GM12878 (cell line): ENCODE results near the gene ALPP.

Experiments used
- ASH2L ChIP-seq: fragments of 300-600, 200-600 bp; sonication (generic); IDR thresholded peaks from 2 replicates; pipeline ENCODE4 v1.6.1; 2017; ENCODE audit warnings: low read depth, mild to moderate bottlenecking, borderline replicate concordance
- SIN3A ChIP-seq: IDR thresholded peaks from 2 replicates; pipeline ENCODE4 v1.6.1; 2012; ENCODE audit warnings: low read depth, low read length, improper control_type of control experiment
- SMC3 ChIP-seq: IDR thresholded peaks from 2 replicates; pipeline ENCODE4 v1.6.1; 2011; ENCODE audit warnings: low read length, improper control_type of control experiment, borderline replicate concordance
- TF ChIP-seq, protein P1 (sequence below): fragments of 450-650 bp; IDR thresholded peaks from 2 replicates; pipeline ENCODE4 v1.6.1; 2017; ENCODE audit warnings: borderline replicate concordance
- TF ChIP-seq, protein P2 (sequence below): IDR thresholded peaks from 2 replicates; pipeline ENCODE4 v1.6.1; 2011; ENCODE audit warnings: low read depth, mild to moderate bottlenecking, low read length, moderate library complexity, borderline replicate concordance; ENCODE audit errors: extremely low read depth

DNA sequence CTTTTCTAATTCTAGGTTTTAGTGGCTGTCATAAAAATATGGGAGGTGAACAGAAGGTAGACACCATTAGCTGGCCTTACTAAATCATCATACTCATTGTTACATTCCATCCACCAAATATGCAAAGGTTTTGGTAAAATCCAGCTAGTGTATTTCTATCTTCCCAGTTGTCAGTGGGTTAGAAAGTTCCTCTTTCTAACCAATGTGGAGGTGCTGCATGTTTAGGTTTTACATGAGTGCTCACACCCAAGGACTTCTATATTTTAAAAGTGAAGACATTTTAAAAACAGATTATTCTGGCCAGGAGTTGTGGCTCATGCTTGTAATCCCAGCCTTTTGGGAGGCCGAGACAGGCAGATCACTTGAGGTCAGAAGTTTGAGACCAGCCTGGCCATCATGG lies 5.9 kb downstream of the ALPP start:
- no peak for TF ChIP-seq ASH2L
- TF ChIP-seq, protein P1, sequence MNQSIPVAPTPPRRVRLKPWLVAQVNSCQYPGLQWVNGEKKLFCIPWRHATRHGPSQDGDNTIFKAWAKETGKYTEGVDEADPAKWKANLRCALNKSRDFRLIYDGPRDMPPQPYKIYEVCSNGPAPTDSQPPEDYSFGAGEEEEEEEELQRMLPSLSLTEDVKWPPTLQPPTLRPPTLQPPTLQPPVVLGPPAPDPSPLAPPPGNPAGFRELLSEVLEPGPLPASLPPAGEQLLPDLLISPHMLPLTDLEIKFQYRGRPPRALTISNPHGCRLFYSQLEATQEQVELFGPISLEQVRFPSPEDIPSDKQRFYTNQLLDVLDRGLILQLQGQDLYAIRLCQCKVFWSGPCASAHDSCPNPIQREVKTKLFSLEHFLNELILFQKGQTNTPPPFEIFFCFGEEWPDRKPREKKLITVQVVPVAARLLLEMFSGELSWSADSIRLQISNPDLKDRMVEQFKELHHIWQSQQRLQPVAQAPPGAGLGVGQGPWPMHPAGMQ, result no peak
- TF ChIP-seq, protein P2, sequence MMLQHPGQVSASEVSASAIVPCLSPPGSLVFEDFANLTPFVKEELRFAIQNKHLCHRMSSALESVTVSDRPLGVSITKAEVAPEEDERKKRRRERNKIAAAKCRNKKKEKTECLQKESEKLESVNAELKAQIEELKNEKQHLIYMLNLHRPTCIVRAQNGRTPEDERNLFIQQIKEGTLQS, result no peak
- no peak for TF ChIP-seq SIN3A
- no peak for TF ChIP-seq SMC3
